Right forelimb (tissue), 1 donor: ENCODE measurements around the gene LY6G6F.

Experiments used
- DNase-seq: peaks from one replicate; pipeline ENCODE4 v3.0.0-alpha.2; 2018

LY6G6F gene

GRCh38 chr6:31727034-31727716 is 20.5 kb downstream of the LY6G6F start:
- no peak for DNase-seq

DNA sequence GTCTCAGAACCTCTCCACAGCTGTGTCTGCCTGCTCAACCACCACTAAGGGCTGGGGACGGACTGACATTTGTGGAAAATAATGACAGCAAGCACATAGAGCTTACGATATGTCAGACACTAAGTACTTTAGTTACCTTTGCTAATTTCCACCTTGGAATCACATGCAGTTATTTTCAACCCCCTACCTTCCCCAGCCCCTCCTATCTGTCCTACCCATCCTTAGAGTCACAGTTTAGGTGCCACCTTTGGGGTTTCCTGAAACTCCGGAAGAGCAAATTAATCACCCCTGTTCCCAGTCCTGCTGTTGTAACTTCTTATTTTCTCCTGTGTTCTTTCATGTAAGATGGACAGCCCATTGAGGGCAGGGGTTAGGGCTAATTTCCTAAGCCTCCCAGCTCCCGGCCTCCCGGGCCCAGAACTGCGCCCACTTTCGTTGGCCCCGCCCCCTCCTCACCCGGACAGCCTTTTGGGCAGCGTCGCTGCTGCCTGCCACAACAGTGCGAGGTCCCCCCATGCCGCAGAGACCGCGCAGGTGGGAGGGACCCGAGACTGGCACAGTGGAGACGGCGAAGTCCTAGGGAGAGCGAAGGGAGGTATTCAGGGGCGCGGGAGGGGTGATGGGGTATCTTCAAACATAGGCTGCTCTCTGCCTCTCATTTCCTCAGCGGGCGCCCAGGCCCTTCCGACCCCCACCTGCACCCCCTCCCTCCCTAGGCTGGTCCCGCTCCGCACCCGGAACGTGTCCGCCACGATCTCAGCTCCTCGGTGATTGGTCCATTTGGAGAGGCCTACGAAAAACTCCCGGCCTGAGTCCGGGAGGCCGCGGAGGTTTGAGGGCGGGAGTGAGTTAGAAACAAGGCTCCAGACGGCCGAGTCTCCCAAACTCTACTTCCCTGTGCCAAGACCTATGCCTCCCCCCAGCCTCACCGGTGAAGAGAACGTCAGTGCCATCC is 21.3 kb downstream of the LY6G6F start:
- no peak for DNase-seq

- no peak for DNase-seq
Observed at GRCh38 chr6:31728767-31729514, 22.3 kb downstream of the LY6G6F start, which contains the start of gene DDAH2. Gene DDAH2, minus strand, starts transcription at chr6:31729299. Its CDS starts 138 bp downstream, at chr6:31729161.

DNA sequence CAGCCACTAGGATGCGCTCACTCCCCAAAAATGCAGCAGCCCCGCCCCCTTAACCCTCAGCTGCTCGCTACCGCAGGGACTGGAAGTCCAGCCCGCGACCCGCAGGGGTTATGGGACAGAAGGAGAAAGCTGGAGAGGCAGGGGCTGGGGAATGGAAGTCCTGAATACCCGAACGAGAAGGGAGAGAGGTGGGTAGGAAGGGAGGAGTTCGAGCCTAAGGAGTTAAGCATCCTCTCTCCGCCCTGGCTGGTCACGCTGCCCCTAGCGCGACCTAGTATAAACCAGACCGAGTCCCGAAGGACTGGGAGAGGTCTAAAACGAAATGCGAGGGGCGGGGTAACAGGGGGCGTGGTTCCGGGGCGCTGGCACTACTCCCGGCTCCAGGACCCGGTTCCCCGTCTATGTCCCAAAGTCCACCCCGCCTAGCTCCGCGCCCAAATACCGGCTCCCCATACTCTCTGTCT is 22.9 kb downstream of the LY6G6F start:
- DNase-seq, result peak; percentile 92

GRCh38 chr6:31729979-31730630 is 23.4 kb downstream of the LY6G6F start:
- DNase-seq, result peak; percentile 97

- DNase-seq, result no peak
Observed at GRCh38 chr6:31730631-31731086, 24.0 kb downstream of the LY6G6F start.

DNA sequence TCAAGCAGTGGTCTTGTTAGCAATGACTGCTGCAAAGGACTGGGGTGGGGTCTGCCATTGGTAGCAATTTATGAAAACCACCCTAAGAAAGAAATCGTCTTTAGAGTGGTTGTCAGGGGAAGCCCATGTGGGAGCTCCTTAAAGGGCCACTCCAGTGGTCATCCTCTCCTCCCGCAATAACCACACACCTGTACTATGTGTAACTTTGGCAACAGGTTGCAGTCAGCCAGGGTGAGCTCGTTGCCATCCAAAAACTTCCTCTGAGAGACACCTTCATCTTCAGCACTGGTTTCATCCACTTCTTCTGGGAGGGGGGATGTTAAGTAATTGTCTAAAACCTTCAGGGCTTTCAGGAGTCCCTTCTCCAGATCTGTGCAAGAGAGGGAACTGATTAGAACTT is 25.4 kb downstream of the LY6G6F start:
- no peak for DNase-seq

- no peak for DNase-seq
Observed at GRCh38 chr6:31733734-31734133, 27.1 kb downstream of the LY6G6F start.

- no peak for DNase-seq
Observed at GRCh38 chr6:31734247-31734820, 27.7 kb downstream of the LY6G6F start.

DNA sequence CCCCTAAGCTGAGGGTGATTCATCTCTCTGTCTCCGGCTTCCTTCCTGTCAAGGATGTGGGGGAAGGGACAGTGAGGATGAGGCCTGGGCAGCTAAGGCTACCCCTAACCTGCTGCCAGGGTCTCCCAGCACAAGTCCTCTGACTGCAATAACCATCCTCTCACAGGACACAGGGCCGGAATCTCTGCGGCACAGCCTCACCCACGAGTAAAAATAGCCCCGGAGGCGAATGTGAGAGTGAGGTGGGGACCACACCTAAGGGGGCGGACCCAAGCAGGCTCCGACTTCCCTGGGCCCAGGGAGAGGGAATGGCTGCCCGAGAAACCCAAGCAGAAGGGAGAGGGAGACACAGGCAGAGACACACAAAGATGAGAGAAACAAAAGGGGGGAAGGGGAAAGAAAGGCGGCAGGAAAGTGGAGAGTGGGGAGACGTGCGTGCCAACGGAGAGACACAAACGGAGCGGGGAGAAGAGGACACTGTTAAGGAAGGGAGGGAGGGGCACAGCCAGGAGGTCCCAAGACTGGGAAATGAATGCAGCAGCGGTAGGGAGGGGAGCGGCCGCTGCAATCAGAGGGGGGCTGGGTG is 28.2 kb downstream of the LY6G6F start:
- DNase-seq, result no peak

GRCh38 chr6:31736021-31736767 is 29.5 kb downstream of the LY6G6F start, which contains the start of gene CLIC1:
Gene CLIC1, minus strand, starts transcription at chr6:31736530. Its CDS starts 230 bp downstream, at chr6:31736300.
- DNase-seq, result peak; percentile 88

DNA sequence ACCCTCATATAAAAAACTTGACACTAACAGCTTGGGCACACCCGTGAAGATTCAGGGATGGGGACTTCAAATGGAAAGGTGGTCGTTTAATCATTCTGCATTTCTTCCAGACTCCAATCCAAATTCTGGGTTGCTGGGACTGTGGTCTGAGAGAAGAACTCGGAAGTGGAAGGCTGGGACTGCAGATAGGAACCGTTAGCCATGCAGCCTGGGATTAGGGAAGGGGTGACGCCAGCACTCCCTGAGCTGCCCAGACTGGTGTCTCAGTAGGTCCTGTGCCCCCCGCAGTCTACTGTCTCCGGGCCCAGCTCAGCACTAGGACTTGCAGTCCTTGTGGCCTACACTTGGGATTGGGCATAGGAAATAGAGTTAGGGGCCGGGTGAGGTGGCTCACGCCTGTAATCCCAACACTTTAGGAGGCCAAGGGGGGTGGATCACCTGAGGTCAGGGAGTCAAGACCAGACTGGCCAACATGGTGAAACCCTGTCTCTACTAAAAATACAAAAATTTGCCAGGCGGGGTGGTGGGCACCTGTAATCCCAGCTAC is 30.2 kb downstream of the LY6G6F start:
- DNase-seq, result no peak

GRCh38 chr6:31737315-31737990 is 30.8 kb downstream of the LY6G6F start:
- DNase-seq, result no peak

- DNase-seq, result no peak
Observed at GRCh38 chr6:31737991-31738979, 31.6 kb downstream of the LY6G6F start.

GRCh38 chr6:31739639-31740396 is 33.2 kb downstream of the LY6G6F start, which contains the start of gene MSH5:
Gene MSH5, plus strand, starts transcription at chr6:31740005. Its CDS starts 462 bp downstream, at chr6:31740467.
- peak; percentile 99 for DNase-seq

DNA sequence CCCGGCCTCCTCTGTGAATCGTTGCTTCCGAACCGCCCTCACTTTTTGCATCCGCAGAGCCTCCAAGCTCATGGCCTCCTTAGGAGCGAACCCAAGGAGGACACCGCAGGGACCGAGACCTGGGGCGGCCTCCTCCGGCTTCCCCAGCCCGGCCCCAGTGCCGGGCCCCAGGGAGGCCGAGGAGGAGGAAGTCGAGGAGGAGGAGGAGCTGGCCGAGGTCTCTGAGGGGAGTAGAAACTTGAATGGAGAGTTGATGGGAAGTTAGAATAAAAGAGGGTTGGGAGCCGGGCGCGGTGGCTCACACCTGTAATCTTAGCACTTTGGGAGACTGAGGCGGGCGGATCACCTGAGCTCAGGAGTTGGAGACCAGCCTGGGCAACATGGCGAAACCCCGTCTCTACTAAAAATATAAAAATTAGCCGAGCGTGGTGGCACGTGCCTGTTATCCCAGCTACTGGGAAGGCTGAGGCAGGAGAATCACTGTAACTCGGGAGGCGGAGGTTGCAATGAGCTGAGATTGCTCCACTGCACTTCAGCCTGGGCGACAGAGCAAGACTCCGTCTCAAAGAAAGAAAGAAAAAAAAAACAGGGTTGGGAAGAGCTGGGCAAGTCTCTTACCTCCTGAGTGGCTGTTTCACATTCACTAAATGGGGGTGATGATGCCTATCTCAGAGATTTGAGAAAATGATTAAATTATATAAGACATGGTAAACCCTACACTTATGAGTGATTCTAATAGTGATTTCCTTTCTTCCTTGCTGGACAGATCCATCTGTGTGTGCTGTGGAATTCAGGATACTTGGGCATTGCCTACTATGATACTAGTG is 33.9 kb downstream of the LY6G6F start:
- DNase-seq, result no peak

- DNase-seq, result no peak
Observed at GRCh38 chr6:31741815-31742214, 35.1 kb downstream of the LY6G6F start.
